Measurements from ENCODE around the gene IPO4. TPM values are rescaled to one million over a fixed set of nuclear protein-coding genes. Genes with fewer than 3 reads are reported as not detected.

IPO4 gene
- total and polyA plus RNA-seq, 9 of the 15 experiments (the other 6 are each of a cell fraction or from before 2014, with no cell fraction given) = 7.3 to 122 (median 31.8) TPM

GRCh38 chr14:24215495-24216344 lies 27.1 kb upstream of the IPO4 start, which contains the start of gene MDP1 (continued):
- no peak for TF ChIP-seq ZNF3 (CRISPR knock-in tag; IDR thresholded peaks at IDR 0.05)
- TF ChIP-seq MBD2 (IDR thresholded peaks at IDR 0.05; ENCODE audit: borderline replicate concordance, low read depth) = peak; percentile 36; the same call in 1 of the 2 replicates
- TF ChIP-seq KHSRP (IDR thresholded peaks at IDR 0.05) = no peak
- no peak for TF ChIP-seq ZNF384 (IDR thresholded peaks at IDR 0.05; ENCODE audit: low read depth, low read length)
- TF ChIP-seq TFE3 (CRISPR knock-in tag; IDR thresholded peaks at IDR 0.05) = no peak
- TF ChIP-seq NR0B1 (IDR thresholded peaks at IDR 0.05; ENCODE audit: partially characterized antibody) = no peak
- no peak for TF ChIP-seq SMARCE1 (IDR thresholded peaks at IDR 0.05)
- TF ChIP-seq HLTF (IDR thresholded peaks at IDR 0.05) = no peak
- no peak for TF ChIP-seq TRIM24 (IDR thresholded peaks at IDR 0.05)
- TF ChIP-seq ATF4 (CRISPR knock-in tag; IDR thresholded peaks at IDR 0.05) = no peak
- no peak for TF ChIP-seq GATA2 (CRISPR knock-in tag; IDR thresholded peaks at IDR 0.05)
- no peak for TF ChIP-seq CBX2 (IDR thresholded peaks at IDR 0.05; ENCODE audit: insufficient read depth, low read length, poor library complexity, severe bottlenecking)
- peak; percentile 71 for TF ChIP-seq PML (IDR thresholded peaks at IDR 0.05; ENCODE audit: low read length)
- peak; percentile 58 to 65; a peak in 3 of 4 replicates for TF ChIP-seq NRF1 (conservative IDR thresholded peaks at IDR 0.05 in 1 of 2, IDR thresholded peaks at IDR 0.05 in 1 of 2)
- TF ChIP-seq EHMT2 (IDR thresholded peaks at IDR 0.05) = no peak
- no peak for TF ChIP-seq SREBF1 (IDR thresholded peaks at IDR 0.05; ENCODE audit: borderline replicate concordance, low read depth, low read length)
- TF ChIP-seq NR3C1 (CRISPR knock-in tag; IDR thresholded peaks at IDR 0.05) = no peak
- no peak for TF ChIP-seq IRF2 (CRISPR knock-in tag; IDR thresholded peaks at IDR 0.05)
- no peak for TF ChIP-seq NFE2 (IDR thresholded peaks at IDR 0.05; ENCODE audit: low read depth)
- no peak for TF ChIP-seq JUNB (CRISPR knock-in tag; conservative IDR thresholded peaks at IDR 0.05)
- TF ChIP-seq ZSCAN29 (IDR thresholded peaks at IDR 0.05) = 0 out of 2 replicates have a peak, but pooled peaks have one; percentile 26
- TF ChIP-seq CCNT2 (IDR thresholded peaks at IDR 0.05; ENCODE audit: borderline replicate concordance, extremely low read depth, insufficient read length, low read depth, low read length) = peak; percentile 34
- TF ChIP-seq ZBTB43 (CRISPR knock-in tag; IDR thresholded peaks at IDR 0.05) = no peak
- no peak for TF ChIP-seq SAP30 (IDR thresholded peaks at IDR 0.05; ENCODE audit: borderline replicate concordance, insufficient read depth, low read depth, low read length, poor library complexity, severe bottlenecking)
